HCT116 (cell line): ENCODE results near the gene TENT5A. TPM values are rescaled to one million over a fixed set of nuclear protein-coding genes. Genes with fewer than 3 reads are reported as not detected.

Source experiments
- ATAC-seq: fragments of 200-7000 bp; cut with Tn5 transposase; 2 replicates; pipeline ENCODE4 v1.9.1; 2020; ENCODE audit warnings: mild to moderate bottlenecking, moderate library complexity
- BruUV-seq: library from RNA; stranded (reverse); fragments of 400-500 nt; replicated peaks from 2 replicates; lab custom pipeline; 2021; lab: Mats Ljungman, UMichigan
- CTCF ChIA-PET: fragments of 300-600 bp; sonication (Branson Sonifier 250); formaldehyde crosslinking; loops from one replicate; lab custom pipeline; 2021; ENCODE audit warnings: antibody characterized with exemption; lab: Charles Lee
- POLR2A ChIA-PET: fragments of 300-600, 350-600 bp; sonication (Branson Sonifier 250); formaldehyde crosslinking; loops from one replicate; lab custom pipeline; 2021; ENCODE audit warnings: antibody characterized with exemption; lab: Charles Lee
- RAD21 ChIA-PET, 2 experiments: fragments of 300-600 bp; sonication (Branson Sonifier 250); formaldehyde crosslinking; loops; one replicate each; lab custom pipeline; 2023; ENCODE audit warnings: low total read pairs in 2 of 2; ENCODE audit not compliant: uncharacterized antibody in 2 of 2, unreplicated experiment in 2 of 2, low non-redundant PET in 1 of 2; lab: Charles Lee
- DNase-seq: peaks from one replicate; pipeline ENCODE4 v3.0.0-alpha.2; 2010; ENCODE audit warnings: low read depth, low spot score
- H2AFZ ChIP-seq: fragments of 200-600 bp; shearing (Covaris generic), sonication (generic); 2 replicates; pipeline ENCODE4 v1.6.1; 2017; ENCODE audit warnings: low read depth, mixed run types, mixed read lengths, antibody characterized with exemption, low read length; ENCODE audit not compliant: poor library complexity, severe bottlenecking
- H3K27ac ChIP-seq: 2 replicates; pipeline ENCODE4 v1.5.1; 2012; ENCODE audit warnings: low read depth, low read length
- H3K27me3 ChIP-seq: fragments of 200-600 bp; sonication (generic); 2 replicates; pipeline ENCODE4 v1.6.1; 2016; ENCODE audit warnings: mixed run types, low read length, mixed read lengths; ENCODE audit not compliant: insufficient read depth
- H3K36me3 ChIP-seq, 2 experiments: fragments of 200-500 bp in 1 of 2; fragments of 200-600 bp in 1 of 2; sonication (Bioruptor generic) in 1 of 2; sonication (generic) in 1 of 2; 2 replicates each; pipeline versions ENCODE4 v1.5.1 to v1.6.1; 2014 to 2016; ENCODE audit warnings: low read length in 2 of 2, inconsistent platforms in 1 of 2, mixed read lengths in 1 of 2, mixed run types in 1 of 2; ENCODE audit not compliant: insufficient read depth in 2 of 2, control insufficient read depth in 1 of 2
- H3K4me1 ChIP-seq, 2 experiments: fragments of 200-600 bp in 1 of 2; sonication (generic) in 1 of 2; 2 replicates each; pipeline versions ENCODE4 v1.5.1 to v1.6.1; 2012 to 2017; ENCODE audit warnings: low read length in 2 of 2, inconsistent platforms in 1 of 2, mild to moderate bottlenecking in 1 of 2, mixed read lengths in 1 of 2, mixed run types in 1 of 2, moderate library complexity in 1 of 2; ENCODE audit not compliant: insufficient read depth in 2 of 2, control insufficient read depth in 1 of 2
- H3K4me2 ChIP-seq: fragments of 200-600 bp; sonication (generic); 2 replicates; pipeline ENCODE4 v1.6.1; 2017; ENCODE audit warnings: mixed run types, low read length, mixed read lengths
- H3K4me3 ChIP-seq, 2 experiments: fragments of 200-600 bp in 1 of 2; sonication (generic) in 1 of 2; replicated peaks in 1 of 2; 2 replicates each; pipeline ENCODE4 v1.5.1; 2011 to 2016; ENCODE audit warnings: low read length in 2 of 2, control low read depth in 1 of 2, low read depth in 1 of 2, mild to moderate bottlenecking in 1 of 2, mixed read lengths in 1 of 2, mixed run types in 1 of 2
- H3K79me2 ChIP-seq: fragments of 200-600 bp; sonication (generic); 2 replicates; pipeline ENCODE4 v1.6.1; 2017; ENCODE audit warnings: mild to moderate bottlenecking, mixed run types, low read length, moderate library complexity, mixed read lengths; ENCODE audit not compliant: insufficient read depth
- H3K9ac ChIP-seq: fragments of 200-600 bp; sonication (generic); 2 replicates; pipeline ENCODE4 v1.6.1; 2016; ENCODE audit warnings: low read length, mixed read lengths
- H3K9me2 ChIP-seq: fragments of 200-600 bp; sonication (generic), shearing (Covaris generic); 2 replicates; pipeline ENCODE4 v1.6.1; 2017; ENCODE audit warnings: mixed run types, mild to moderate bottlenecking, moderate library complexity; ENCODE audit not compliant: insufficient read depth
- H3K9me3 ChIP-seq, 2 experiments: fragments of 200-500 bp in 1 of 2; fragments of 200-600 bp in 1 of 2; sonication (Bioruptor generic) in 1 of 2; sonication (generic) in 1 of 2; 2 replicates each; pipeline ENCODE4 v1.6.1; 2014 to 2017; ENCODE audit warnings: low read length in 2 of 2, mixed read lengths in 2 of 2, inconsistent platforms in 1 of 2, low read depth in 1 of 2, mild to moderate bottlenecking in 1 of 2, mixed run types in 1 of 2, moderate library complexity in 1 of 2; ENCODE audit not compliant: control insufficient read depth in 1 of 2, insufficient read depth in 1 of 2
- H4K20me1 ChIP-seq: fragments of 200-600 bp; sonication (generic), shearing (Covaris generic); 2 replicates; pipeline ENCODE4 v1.6.1; 2017; ENCODE audit warnings: mixed run types, mild to moderate bottlenecking, moderate library complexity; ENCODE audit not compliant: insufficient read depth
- ATF3 ChIP-seq: IDR thresholded peaks from 2 replicates; pipeline ENCODE4 v1.6.1; 2012
- CBX3 ChIP-seq: IDR thresholded peaks from 2 replicates; pipeline ENCODE4 v1.6.1; 2012; ENCODE audit warnings: low read depth
- CEBPB ChIP-seq: IDR thresholded peaks from 2 replicates; pipeline ENCODE4 v1.6.1; 2012; ENCODE audit warnings: low read depth
- ELF1 ChIP-seq: IDR thresholded peaks from 2 replicates; pipeline ENCODE4 v1.6.1; 2012; ENCODE audit warnings: low read depth, borderline replicate concordance
- EZH2 ChIP-seq: fragments of 200-600 bp; sonication (generic); IDR thresholded peaks from 2 replicates; pipeline ENCODE4 v1.6.1; 2017; ENCODE audit warnings: antibody characterized with exemption, mixed run types
- EZH2phosphoT487 ChIP-seq: fragments of 200-600 bp; IDR thresholded peaks from 2 replicates; pipeline ENCODE4 v1.6.1; 2018; ENCODE audit warnings: antibody characterized with exemption, borderline replicate concordance
- FOSL1 ChIP-seq: IDR thresholded peaks from 2 replicates; pipeline ENCODE4 v1.6.1; 2012; ENCODE audit warnings: low read depth
- JUND ChIP-seq: IDR thresholded peaks from 2 replicates; pipeline ENCODE4 v1.6.1; 2012
- POLR2A ChIP-seq: IDR thresholded peaks from 2 replicates; pipeline ENCODE4 v1.7.0; 2011; ENCODE audit warnings: borderline replicate concordance; ENCODE audit not compliant: insufficient read depth, insufficient read length; ENCODE audit errors: extremely low read depth
- POLR2AphosphoS5 ChIP-seq: IDR thresholded peaks from 2 replicates; pipeline ENCODE4 v1.6.1; 2011; ENCODE audit warnings: mild to moderate bottlenecking, low read depth, low read length, moderate library complexity
- RAD21 ChIP-seq: IDR thresholded peaks from 2 replicates; pipeline ENCODE4 v1.6.1; 2012; ENCODE audit warnings: low read depth, mild to moderate bottlenecking
- SIN3A ChIP-seq: IDR thresholded peaks from 2 replicates; pipeline ENCODE4 v1.6.1; 2012; ENCODE audit warnings: low read depth
- SRF ChIP-seq: IDR thresholded peaks from 2 replicates; pipeline ENCODE4 v1.6.1; 2012; ENCODE audit warnings: low read depth
- TCF7L2 ChIP-seq: IDR thresholded peaks from 2 replicates; pipeline ENCODE4 v1.7.0; 2011; ENCODE audit warnings: borderline replicate concordance, inconsistent platforms; ENCODE audit not compliant: insufficient read depth, insufficient read length; ENCODE audit errors: extremely low read depth
- ZNF274 ChIP-seq: fragments of 200-500 bp; sonication (Bioruptor generic); IDR thresholded peaks from 2 replicates; pipeline ENCODE4 v1.6.1; 2014; ENCODE audit warnings: mild to moderate bottlenecking, low read depth, low read length, inconsistent platforms
- intact Hi-C: fragments of 100-400 bp; cut with micrococcal nuclease; formaldehyde crosslinking; loops from 2 replicates; pipeline ENCODE4 v1.10.0; 2022
- total RNA-seq: library from RNA; stranded (reverse); gene quantifications from one replicate; pipeline ENCODE4 v1.2.1, GENCODE V29; 2021; ENCODE audit not compliant: unreplicated experiment
- TF ChIP-seq, protein P1 (sequence below): IDR thresholded peaks from 2 replicates; pipeline ENCODE4 v1.6.1; 2012; ENCODE audit warnings: low read depth
- TF ChIP-seq, protein P2 (sequence below), 3 experiments: fragments of 200-600 bp in 1 of 3; sonication (generic) in 1 of 3; IDR thresholded peaks in 2 of 3; conservative IDR thresholded peaks in 1 of 3; 2 replicates each; pipeline ENCODE4 v1.5.1; 2012 to 2017; ENCODE audit warnings: low read depth in 2 of 3, low read length in 2 of 3, antibody characterized with exemption in 1 of 3, borderline replicate concordance in 1 of 3, control low read depth in 1 of 3, mild to moderate bottlenecking in 1 of 3, mixed read lengths in 1 of 3, mixed run types in 1 of 3, moderate library complexity in 1 of 3; ENCODE audit not compliant: insufficient read depth in 1 of 3

Gene TENT5A
- total RNA-seq, 1 experiment from 2014 or later = 11.2 TPM

GRCh38 chr6:81762132-81762531, 9.7 kb upstream of the TENT5A start:
- CTCF ChIA-PET = no interaction called here
- DNase-seq = no peak
- H4K20me1 ChIP-seq = no peaks in the 10 kb centered on the region

More at GRCh38 chr6:81762132-81762531, 9.7 kb upstream of the TENT5A start:
- intact Hi-C loops = no loop called here
- H3K79me2 ChIP-seq = no peaks in the 10 kb centered on the region
- no peak overlapping the region for H3K27ac ChIP-seq
- no peak overlapping the region for H3K4me2 ChIP-seq
- no peak overlapping the region for H3K4me3 ChIP-seq
- no TSS peak for BruUV-seq
- no peak for ATAC-seq
- POLR2A ChIA-PET = interaction anchor here (1.4 kb wide), 1 partner anchor 10 kb away, joined by 3 read pairs; the partner anchor contains the start of gene TENT5A
- H3K9me2 ChIP-seq = no peaks in the 10 kb centered on the region
- no peaks in the 10 kb centered on the region for H3K9me3 ChIP-seq
- no peak overlapping the region for H2AFZ ChIP-seq
- H3K36me3 ChIP-seq = no peaks in the 10 kb centered on the region
- H3K27me3 ChIP-seq = no peaks in the 10 kb centered on the region
- no peak overlapping the region for H3K9ac ChIP-seq
- peaks cover 0 to 6% of the 10 kb centered on the region in 2 experiments; a peak in 2 of 4 replicates for H3K4me1 ChIP-seq
- TF ChIP-seq FOSL1 (no peak), POLR2A (no peak), ATF3 (no peak), TCF7L2 (no peak), SIN3A (no peak), CEBPB (no peak), POLR2AphosphoS5 (no peak), EZH2phosphoT487 (no peak), RAD21 (no peak), SRF (no peak), ELF1 (no peak), CBX3 (no peak), EZH2 (no peak), ZNF274 (no peak), JUND (no peak)
- TF ChIP-seq, protein P1, sequence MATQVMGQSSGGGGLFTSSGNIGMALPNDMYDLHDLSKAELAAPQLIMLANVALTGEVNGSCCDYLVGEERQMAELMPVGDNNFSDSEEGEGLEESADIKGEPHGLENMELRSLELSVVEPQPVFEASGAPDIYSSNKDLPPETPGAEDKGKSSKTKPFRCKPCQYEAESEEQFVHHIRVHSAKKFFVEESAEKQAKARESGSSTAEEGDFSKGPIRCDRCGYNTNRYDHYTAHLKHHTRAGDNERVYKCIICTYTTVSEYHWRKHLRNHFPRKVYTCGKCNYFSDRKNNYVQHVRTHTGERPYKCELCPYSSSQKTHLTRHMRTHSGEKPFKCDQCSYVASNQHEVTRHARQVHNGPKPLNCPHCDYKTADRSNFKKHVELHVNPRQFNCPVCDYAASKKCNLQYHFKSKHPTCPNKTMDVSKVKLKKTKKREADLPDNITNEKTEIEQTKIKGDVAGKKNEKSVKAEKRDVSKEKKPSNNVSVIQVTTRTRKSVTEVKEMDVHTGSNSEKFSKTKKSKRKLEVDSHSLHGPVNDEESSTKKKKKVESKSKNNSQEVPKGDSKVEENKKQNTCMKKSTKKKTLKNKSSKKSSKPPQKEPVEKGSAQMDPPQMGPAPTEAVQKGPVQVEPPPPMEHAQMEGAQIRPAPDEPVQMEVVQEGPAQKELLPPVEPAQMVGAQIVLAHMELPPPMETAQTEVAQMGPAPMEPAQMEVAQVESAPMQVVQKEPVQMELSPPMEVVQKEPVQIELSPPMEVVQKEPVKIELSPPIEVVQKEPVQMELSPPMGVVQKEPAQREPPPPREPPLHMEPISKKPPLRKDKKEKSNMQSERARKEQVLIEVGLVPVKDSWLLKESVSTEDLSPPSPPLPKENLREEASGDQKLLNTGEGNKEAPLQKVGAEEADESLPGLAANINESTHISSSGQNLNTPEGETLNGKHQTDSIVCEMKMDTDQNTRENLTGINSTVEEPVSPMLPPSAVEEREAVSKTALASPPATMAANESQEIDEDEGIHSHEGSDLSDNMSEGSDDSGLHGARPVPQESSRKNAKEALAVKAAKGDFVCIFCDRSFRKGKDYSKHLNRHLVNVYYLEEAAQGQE = no peak
- TF ChIP-seq, protein P2, sequence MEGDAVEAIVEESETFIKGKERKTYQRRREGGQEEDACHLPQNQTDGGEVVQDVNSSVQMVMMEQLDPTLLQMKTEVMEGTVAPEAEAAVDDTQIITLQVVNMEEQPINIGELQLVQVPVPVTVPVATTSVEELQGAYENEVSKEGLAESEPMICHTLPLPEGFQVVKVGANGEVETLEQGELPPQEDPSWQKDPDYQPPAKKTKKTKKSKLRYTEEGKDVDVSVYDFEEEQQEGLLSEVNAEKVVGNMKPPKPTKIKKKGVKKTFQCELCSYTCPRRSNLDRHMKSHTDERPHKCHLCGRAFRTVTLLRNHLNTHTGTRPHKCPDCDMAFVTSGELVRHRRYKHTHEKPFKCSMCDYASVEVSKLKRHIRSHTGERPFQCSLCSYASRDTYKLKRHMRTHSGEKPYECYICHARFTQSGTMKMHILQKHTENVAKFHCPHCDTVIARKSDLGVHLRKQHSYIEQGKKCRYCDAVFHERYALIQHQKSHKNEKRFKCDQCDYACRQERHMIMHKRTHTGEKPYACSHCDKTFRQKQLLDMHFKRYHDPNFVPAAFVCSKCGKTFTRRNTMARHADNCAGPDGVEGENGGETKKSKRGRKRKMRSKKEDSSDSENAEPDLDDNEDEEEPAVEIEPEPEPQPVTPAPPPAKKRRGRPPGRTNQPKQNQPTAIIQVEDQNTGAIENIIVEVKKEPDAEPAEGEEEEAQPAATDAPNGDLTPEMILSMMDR (IDR thresholded peaks at IDR 0.05 in 2 of 3, conservative IDR thresholded peaks at IDR 0.05 in 1 of 3; ENCODE audit: borderline replicate concordance in 1 of 3, insufficient read depth in 1 of 3, low read depth in 2 of 3, low read length in 2 of 3) = no peak
- RAD21 ChIA-PET = no interaction called here
